GM11168 (cell line): ENCODE results near the gene ORC4.

Source experiments
- in situ Hi-C: fragments of 300-500 bp; cut with MboI; formaldehyde crosslinking; loops from one replicate; pipeline ENCODE4 v1.12.0; 2022; ENCODE audit warnings: low sequenced_read_pairs; ENCODE audit not compliant: unreplicated experiment

The ORC4 gene

DNA sequence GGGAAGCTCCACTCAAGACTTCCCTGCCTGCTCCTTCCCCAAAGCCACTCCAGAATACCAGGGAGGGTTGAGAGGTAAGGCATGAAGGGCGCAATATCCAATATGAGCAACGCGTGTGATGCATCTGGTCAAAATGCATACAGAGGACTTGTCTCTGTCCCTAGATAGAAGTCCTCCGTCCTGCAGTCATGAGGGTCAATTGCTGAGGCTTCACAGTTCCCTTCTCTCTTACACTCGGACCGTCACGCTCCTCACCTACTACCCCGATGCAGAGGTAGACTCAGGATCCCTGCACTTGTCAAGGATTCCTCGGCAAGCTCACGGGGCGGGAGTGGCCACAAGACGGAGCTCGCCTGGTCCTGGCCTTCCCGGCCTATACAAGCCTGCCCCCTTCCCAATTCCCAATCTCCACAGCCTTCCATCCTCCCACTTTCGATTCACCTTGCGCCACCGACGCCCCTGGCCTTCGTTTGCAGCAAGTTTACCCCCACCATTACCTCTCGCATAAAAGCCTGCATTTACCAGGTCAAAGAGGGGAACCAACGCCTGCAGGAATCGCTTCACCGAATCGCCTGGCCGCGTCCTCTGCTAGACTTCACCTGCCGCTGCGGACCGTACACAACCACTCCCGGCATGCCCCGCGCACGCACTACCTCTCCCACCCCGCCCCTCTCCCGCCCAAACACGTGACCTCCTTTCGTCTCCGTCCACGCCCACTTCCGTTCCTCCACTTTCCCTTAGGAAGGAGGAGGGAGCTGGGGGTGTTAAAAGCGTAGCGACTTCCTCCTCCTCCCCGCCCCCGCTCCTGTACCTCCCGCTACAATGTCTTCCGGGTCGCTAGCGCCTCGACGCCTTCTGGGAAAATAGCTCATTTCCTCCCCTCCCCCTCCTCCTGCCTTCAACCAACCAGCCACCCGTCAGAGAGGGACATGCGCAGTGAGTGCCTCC is at the start of gene ORC4:
ORC4 (minus strand) TSS at position 627 of the 948 bp plus-strand sequence. CDS start 44,779 bp downstream, outside the sequence.
- in situ Hi-C loops = no loop called here

DNA sequence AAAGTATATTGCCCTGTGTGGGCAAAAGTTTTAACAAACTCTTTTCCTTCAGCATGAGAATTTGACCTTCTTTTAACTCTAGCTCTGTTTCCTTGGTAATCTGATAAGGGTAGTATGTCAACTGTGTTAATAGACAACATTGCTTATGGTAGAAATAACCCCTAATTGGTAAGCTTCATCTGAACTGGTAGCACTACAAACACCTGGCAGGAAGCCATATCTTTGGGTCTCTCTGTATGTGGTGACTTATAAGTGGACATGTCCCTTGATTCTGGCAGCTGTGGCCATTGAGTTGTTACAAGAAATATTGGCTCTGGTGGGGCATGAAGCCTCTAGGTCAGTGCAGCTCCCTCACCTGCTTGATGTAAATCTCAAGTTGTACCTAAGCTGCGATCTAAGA is 47.3 kb upstream of the ORC4 start:
- in situ Hi-C loops = no loop called here

DNA sequence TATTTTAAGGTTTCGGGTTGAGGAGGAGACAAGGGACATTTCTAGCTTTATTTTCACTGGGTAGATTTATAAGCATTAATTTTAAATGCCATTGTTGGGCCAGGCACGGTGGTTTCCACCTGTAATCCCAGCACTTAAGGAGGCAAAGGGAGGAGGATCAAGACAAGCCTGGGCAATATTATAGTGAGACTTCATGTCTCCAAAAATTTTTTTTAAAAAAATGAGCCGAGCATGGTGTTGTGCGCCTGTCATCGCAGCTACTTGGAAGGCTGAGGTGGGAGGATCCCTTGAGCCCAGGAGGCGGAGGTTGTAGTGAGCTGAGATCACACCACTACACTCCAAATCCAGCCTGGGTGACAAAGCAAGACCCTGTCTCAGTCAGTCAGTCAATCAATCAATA is 45.4 kb upstream of the ORC4 start:
- in situ Hi-C loops = no loop called here

DNA sequence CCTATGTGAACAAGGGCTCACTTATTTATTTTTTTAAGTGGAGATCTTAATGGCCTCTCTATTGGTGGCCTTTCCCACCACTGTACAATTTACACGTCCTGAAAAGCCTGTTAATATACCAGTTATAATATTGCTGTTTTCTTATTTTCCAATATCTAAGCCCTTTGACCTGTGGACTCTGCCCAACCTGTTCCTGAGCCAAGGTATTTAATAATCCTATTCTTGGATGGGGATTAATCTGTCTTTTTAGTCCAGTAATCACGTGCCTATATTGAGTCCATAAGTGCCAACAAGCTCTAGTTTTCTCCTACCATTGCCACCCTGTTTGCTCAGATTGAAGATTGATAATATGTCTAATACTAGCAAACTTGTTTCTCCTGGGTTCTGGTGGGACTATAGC is 43.1 kb upstream of the ORC4 start:
- in situ Hi-C loops = no loop called here

DNA sequence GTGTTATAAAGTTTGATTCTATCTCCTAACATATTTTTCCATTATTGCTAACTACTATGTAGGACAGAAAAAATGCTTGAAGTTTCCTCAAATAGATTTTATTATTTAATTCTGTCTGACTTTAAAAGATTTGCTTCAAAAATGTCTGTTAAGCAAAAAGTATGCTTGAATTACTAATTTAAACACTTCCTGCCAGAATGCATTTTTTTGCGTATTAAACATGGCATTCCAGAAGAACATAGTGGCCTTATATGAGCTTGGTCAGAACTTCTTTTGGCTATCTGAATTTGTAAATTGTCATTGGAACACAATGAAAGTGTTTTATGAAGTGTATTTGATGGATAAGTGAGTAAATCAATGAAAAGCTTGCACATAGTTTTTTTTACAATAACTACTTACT is 38.1 kb upstream of the ORC4 start:
- in situ Hi-C loops = no loop called here

DNA sequence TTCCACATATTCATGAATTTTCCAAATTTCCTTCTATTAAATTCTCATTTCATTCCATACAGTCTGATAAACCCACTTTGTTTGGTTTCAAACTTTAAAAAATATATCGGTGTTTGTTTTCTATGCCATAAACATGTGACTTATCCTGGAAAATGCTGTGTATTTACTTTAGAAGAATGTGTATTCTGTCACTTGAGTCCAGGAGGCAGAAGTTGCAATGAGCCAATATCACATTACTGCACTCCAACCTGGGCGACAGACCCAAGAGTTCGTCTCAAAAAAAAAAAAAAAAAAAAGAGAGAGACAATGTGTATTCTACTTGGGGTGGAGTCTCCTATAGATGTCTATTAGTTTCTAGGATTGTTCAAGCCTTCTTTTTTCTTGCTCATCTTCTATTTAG is 32.1 kb upstream of the ORC4 start:
- in situ Hi-C loops = no loop called here

DNA sequence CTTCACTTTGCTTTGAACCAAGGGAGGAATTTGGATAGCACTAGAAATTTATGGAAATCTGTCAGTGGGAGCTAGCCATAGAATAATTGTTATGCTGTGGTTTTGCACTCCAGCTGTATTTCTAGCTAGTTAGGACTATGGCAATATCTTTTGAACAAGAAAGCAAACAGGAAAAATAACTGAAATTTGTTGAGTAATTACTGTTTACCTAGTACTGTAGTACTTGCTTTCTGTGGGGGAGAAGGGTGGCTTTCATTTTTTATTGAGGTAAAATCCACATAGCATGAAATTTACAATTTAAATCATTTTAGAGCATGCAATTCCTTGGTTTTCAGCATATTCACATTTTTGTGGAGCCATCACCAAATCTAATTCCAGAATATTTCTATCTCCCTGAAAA is 28.7 kb upstream of the ORC4 start:
- in situ Hi-C loops = no loop called here

DNA sequence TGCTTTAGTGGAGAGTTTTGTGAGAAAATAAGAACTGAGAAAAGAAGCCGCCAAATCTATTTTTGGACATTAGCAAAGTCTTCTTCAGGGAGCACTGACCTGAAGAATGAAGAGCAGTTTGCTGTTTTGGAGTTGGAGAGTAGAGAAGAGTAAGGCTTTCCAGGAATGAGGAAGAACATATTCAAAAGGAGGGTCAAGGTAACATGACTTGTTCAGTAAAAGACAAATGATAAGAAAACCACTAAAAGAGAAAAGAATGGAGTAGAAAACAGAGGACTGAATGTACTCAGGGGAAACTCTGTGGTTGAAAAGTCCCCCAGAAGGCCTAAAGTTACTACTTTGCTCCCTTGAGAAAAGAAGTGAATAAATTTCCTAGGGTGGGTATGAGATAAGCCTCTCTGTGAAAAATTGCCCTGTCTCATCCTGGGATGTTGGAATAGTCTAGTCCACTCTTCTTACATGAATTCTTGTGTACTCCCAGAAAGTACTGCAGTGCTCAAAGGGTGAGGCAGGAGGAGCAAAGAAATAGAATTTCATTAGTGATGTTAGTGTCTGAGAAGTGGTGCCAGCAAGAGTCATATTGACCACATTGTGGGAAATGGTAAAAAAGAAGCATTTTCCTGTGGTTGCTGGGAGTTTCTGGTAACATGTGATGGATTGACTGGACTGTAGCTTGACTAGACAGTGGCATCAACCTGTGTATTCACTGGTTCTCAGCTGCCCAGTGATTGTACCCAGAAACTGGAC is 28.1 kb upstream of the ORC4 start:
- in situ Hi-C loops = no loop called here

DNA sequence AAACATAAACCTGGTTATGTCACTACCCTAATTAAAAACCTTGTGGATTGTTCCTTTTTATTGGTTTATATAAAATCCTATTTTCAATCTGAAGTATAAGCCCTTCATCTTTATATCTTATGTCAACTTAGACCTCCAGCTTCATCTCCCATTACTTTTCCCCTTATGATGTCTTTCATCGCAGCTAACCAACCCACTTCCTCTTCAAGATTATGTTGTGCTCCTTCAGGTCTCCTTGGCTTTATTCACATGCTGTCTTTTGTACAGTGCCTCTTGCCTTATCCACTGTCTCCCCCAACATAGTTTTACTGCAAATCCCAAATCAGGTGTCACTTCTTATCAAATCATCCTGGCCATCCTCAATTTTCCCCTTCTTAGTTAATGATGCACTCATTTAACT is 26.3 kb upstream of the ORC4 start:
- in situ Hi-C loops = no loop called here

DNA sequence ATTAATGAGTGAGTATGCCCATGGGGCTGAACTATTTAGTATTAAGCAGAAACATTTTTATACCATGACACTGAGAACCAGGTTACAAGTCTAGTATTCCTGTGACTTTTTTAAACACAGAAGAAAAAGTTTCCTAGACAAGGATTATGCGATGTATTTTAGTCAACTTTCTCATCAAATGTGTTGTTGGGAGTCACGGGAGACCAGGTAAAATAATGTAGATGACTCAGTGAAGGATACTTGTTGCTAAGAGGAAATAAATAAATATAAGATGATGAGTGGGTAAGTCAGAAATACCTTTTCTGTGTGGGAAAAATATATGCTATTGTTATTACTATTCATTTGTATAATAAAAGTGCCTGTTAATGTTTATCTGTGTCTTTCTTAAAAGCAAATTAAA is 23.8 kb upstream of the ORC4 start:
- in situ Hi-C loops = no loop called here

DNA sequence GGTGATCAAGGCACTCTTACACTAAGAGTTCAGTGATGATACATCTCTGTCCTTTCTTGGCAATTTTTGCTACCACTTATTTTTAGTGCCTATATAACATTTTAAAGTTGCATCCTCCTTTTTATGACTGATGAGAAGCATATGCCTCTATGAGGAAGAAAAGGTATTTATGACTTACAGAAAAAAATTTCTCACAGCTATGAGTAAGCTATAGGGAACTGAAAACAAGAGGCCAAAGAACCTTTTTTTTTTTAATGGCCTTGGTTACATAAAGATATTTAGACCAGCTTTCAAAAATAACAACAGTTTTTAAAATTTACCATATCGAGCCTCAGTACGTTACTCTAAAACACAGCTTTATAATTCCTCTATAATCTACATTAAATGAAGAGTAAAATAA is 21.7 kb upstream of the ORC4 start:
- in situ Hi-C loops = no loop called here

DNA sequence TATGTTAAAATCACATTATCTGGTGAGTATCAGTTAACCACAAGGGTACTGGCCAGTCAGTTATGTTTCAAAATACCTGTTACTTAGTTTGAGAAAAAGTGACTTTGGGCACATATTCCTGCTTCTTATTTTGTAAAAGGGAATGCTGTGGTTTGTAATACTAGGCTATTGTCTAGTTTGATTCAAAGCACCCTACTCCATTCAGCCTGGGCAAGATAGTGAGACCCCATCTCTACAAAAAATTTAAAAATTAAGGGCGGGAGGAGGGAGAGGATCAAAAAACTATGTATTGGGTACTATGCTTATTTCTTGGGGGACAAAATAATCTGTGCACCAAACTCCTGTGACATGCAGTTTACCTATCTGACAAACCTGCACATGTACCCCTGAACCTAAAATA is 19.2 kb upstream of the ORC4 start:
- in situ Hi-C loops = no loop called here

DNA sequence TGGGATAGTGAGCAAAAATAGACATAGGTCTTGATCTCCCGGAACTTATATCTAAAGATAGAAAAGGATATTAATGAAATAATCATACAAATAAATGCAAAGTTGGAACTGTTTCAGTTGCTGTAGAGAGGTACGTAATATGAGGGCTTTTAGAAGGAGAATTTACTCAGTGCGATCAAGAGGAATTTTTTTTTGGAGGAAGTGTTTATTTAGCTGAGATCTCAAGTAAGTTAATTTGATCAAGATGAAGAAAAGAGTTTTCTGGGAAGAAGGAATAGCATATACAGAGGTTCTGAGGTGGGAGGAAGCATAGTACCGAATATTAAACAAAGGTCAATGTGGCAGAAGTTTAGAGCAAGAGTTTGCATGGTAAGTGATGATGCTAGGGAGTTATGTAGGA is 11.7 kb upstream of the ORC4 start:
- in situ Hi-C loops = no loop called here

DNA sequence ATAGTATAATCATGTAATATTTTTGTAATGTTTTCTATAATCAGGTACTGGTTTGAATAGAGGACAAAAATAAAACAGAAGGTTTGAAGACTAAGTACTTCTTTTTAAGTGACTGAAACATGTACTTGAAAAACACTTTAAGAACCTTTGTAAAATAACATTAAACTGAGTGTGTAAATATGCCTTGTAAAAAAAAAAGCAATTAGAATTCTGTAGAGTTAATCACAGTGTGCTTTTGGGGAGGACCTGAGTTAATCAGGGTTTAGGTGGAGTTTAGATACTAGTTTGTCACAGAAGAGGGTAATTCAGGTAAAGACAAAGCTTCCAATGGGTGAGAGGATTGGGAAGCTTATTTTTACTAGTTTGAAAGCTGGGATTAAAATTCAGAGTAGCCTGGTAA is 10.6 kb upstream of the ORC4 start:
- in situ Hi-C loops = no loop called here

DNA sequence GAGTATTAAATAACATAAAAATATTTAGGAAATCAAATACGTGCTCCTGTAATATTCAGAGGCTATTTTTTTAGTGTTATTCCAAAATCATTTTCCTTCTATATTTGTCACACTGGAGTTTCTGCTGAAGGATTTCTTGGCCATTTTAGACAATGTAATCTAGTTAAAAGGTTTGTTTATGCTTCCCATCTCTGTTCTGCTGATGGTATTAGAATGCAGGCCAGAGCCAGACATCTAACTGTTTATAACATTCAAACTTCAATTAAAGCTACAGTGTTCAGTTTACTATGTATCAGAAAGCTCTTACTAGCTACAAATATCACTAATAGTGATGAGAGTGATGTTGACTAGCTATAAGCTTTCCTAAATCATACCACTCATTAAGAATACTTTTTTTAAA is 8.2 kb upstream of the ORC4 start:
- in situ Hi-C loops = no loop called here

DNA sequence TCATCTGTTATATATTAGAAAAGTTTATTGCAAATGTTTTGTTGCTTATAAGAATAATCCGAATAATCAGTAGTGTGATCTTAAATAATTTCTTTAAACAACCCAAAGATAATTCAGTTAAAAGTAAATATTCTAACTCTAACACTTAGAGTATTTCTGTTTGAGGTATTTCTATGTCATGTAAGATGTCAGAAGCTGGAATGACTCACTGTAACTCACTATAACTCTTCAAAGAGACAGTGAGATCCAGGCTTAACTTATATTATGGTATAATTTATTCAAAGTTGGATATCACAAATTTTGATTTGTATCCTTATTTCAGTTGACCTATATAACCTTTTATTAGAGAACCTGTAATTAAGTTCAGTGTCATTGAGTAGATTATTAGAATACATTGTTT is 7.3 kb upstream of the ORC4 start:
- in situ Hi-C loops = no loop called here

DNA sequence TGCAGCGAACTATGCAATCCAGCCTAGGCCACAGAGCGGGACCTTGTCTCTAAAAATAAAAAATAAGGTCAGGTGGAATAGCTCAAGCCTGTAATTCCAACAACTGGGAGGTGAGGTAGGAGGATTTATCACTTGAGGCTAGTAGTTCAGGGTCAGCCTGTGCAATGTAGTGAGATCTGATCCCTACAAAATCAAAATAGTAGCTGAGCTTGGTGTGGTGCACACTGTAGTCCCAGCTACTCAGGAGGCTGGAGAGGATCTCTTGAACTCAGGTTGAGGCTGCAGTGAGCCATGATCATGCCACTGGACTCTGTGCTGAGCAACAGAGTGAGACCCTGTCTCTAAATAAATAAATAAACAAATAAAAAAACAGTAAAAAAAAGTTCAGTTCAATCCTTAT is 6.0 kb upstream of the ORC4 start:
- in situ Hi-C loops = no loop called here

DNA sequence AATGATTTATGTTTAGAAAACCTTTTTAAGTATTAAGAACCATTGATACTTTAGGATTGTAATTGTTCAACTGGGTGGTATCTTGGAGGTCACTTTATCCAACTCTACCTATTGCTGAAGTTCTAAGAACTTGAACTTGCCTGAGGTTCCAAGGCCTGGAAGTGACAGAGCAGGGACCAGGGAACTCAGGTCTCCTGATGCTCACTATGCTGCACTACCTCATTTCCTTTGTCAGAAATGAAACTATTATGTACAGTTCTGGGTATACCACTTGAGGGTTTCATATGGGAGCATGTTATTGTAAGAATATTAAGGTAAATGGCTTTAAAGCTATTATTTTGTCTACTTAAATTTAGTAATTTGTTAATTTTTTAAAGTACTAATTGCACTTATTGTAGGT is 3.3 kb upstream of the ORC4 start:
- in situ Hi-C loops = no loop called here

DNA sequence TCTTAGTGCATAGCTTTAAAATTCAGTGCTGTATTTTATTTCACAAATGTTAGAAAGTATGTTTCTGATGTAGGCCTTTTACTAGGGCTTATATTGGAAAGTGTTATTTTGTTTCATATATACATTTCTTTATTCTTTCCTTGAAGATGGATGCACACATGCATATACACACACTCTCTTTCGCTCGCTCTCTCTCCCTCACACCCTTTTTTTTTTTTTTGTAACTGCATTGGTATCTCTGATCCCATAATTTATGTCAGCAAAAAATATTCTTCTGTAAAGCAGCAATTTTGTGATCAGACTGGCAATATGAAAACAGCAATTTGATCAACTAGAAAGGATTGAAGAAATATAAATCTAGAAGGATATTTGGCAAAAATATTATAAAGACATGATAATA is 2.3 kb upstream of the ORC4 start:
- in situ Hi-C loops = no loop called here

DNA sequence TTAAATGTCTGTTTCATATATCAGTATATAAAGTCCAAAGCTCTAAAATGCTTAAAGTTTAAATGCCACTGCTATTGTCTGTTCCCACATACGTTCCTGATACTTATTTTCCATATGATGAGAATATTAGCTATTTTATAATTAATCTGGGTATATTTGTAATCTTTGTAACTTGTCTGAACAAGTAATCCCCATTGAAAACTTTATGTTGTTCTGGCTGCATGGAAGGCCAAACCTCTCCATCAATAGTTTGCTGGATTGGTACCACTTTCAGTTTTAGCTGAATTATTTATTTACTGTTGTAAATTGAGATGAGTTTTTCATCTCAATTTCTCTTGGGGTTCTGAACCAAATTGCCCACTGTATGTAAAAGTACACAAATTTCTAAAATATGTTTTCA is 1.8 kb upstream of the ORC4 start:
- in situ Hi-C loops = no loop called here

DNA sequence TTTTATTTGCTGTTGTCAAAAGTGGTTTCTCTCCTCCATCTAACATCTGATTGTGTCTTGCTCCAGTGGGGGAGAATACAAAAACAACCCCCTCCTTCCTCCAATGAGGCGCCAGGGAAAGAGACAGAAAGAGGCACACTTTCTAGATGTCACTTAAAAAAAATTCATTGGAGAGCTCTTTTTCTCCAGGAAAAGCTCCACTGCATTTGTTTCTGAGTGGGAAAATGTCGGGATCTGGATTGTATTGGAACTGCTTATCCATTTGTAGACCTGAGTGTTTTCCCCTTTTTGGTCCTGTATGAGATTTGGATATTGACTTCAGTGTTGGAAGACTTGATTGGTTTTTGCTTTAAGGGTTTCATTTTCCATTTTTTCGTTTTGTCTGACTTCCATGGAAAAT is 1.3 kb upstream of the ORC4 start:
- in situ Hi-C loops = no loop called here
